Activated CD4-positive, alpha-beta T cell treated with anti-CD3 and anti-CD28 coated beads for 1 hour (primary cell): Measurements from ENCODE around the gene RAP1A.
"Not testable (repeated sequence)": the region's sequence is repeated elsewhere in the genome, so short reads cannot be mapped to it uniquely, and the experiment has no call there.

Experiments
- DNase-seq: peaks from one replicate; pipeline ENCODE4 v3.0.0-alpha.2; 2020

Gene RAP1A

GRCh38 chr1:111671852-111672251 is 52.3 kb downstream of the RAP1A start:
- DNase-seq: no peak

GRCh38 chr1:111672331-111672730 is 52.7 kb downstream of the RAP1A start:
- no peak for DNase-seq

- DNase-seq: no peak
Measured at GRCh38 chr1:111677604-111678003, 58.0 kb downstream of the RAP1A start.

GRCh38 chr1:111679541-111679940 is 60.0 kb downstream of the RAP1A start:
- DNase-seq: no peak

- not testable (repeated sequence) for DNase-seq
Measured at GRCh38 chr1:111680212-111680800, 60.7 kb downstream of the RAP1A start.

- DNase-seq: not testable (repeated sequence)
Measured at GRCh38 chr1:111685293-111686153, 65.9 kb downstream of the RAP1A start.

- no peak for DNase-seq
Measured at GRCh38 chr1:111690306-111690617, 70.7 kb downstream of the RAP1A start.

GRCh38 chr1:111691886-111692285 is 72.3 kb downstream of the RAP1A start:
- DNase-seq: no peak

- no peak for DNase-seq
Measured at GRCh38 chr1:111695801-111696200, 76.2 kb downstream of the RAP1A start.

GRCh38 chr1:111696330-111696729 is 76.7 kb downstream of the RAP1A start:
- no peak for DNase-seq

GRCh38 chr1:111699268-111699667 is 79.7 kb downstream of the RAP1A start:
- no peak for DNase-seq

- DNase-seq: no peak
Measured at GRCh38 chr1:111702504-111703050, 83.0 kb downstream of the RAP1A start.

- DNase-seq: no peak
Measured at GRCh38 chr1:111704240-111704639, 84.7 kb downstream of the RAP1A start.

GRCh38 chr1:111704776-111705175 is 85.2 kb downstream of the RAP1A start:
- no peak for DNase-seq

GRCh38 chr1:111705841-111706240 is 86.3 kb downstream of the RAP1A start:
- DNase-seq: no peak

GRCh38 chr1:111706921-111707320 is 87.3 kb downstream of the RAP1A start:
- DNase-seq: no peak

GRCh38 chr1:111707906-111708305 is 88.3 kb downstream of the RAP1A start:
- no peak for DNase-seq

- no peak for DNase-seq
Measured at GRCh38 chr1:111709986-111710385, 90.4 kb downstream of the RAP1A start.

GRCh38 chr1:111716333-111716732 is 96.7 kb downstream of the RAP1A start:
- no peak for DNase-seq

- DNase-seq: no peak
Measured at GRCh38 chr1:111717450-111717849, 97.9 kb downstream of the RAP1A start.

GRCh38 chr1:111719135-111719534 is 99.5 kb downstream of the RAP1A start:
- DNase-seq: no peak

GRCh38 chr1:111719674-111720132 is 100.1 kb downstream of the RAP1A start:
- DNase-seq: no peak

GRCh38 chr1:111720274-111720976 is 100.8 kb downstream of the RAP1A start:
- DNase-seq: no peak
